K562 (cell line): ENCODE data around the gene ATF6B. TPM values are rescaled to one million over a fixed set of nuclear protein-coding genes. Genes with fewer than 3 reads are reported as not detected.

Source experiments
- AFF1 ChIP-seq, 2 experiments: fragments of 450-650 bp; IDR thresholded peaks; 2 replicates each; pipeline ENCODE4 v1.6.1; 2018; ENCODE audit warnings: mild to moderate bottlenecking in 2 of 2, low read depth in 1 of 2; ENCODE audit not compliant: partially characterized antibody in 2 of 2
- ARID1B ChIP-seq: fragments of 450-650 bp; IDR thresholded peaks from 2 replicates; pipeline ENCODE4 v1.6.1; 2016; ENCODE audit warnings: antibody characterized with exemption, mild to moderate bottlenecking, inconsistent platforms
- ARID3A ChIP-seq: IDR thresholded peaks from 2 replicates; pipeline ENCODE4 v1.6.1; 2012; ENCODE audit warnings: low read depth, low read length, improper control_type of control experiment, borderline replicate concordance
- CBX3 ChIP-seq, 2 experiments: IDR thresholded peaks; 1 replicate in 1 of 2; 2 replicates in 1 of 2; pipeline ENCODE4 v1.6.1; 2012; ENCODE audit warnings: inconsistent platforms in 2 of 2, low read length in 2 of 2, borderline replicate concordance in 1 of 2, control low read depth in 1 of 2
- CEBPB ChIP-seq: fragments of 450-650 bp; IDR thresholded peaks from 2 replicates; pipeline ENCODE4 v1.6.1; 2016; ENCODE audit warnings: missing genetic modification characterization, missing compliant biosample characterization
- HSF4 ChIP-seq: fragments of 250-450 bp; sonication (Bioruptor Pico); IDR thresholded peaks from 2 replicates; pipeline ENCODE4 v2.1.2; 2022; ENCODE audit warnings: mild to moderate bottlenecking, moderate library complexity, borderline replicate concordance
- NCOA1 ChIP-seq: fragments of 450-650 bp; IDR thresholded peaks from 2 replicates; pipeline ENCODE4 v1.6.1; 2016; ENCODE audit warnings: low read depth
- POLR2H ChIP-seq: IDR thresholded peaks from 2 replicates; pipeline ENCODE4 v1.6.1; 2016; ENCODE audit warnings: missing genetic modification characterization, low read depth, mild to moderate bottlenecking, control low read depth, missing compliant biosample characterization, moderate library complexity
- RBFOX2 ChIP-seq: fragments of 200-400 bp; formaldehyde crosslinking; IDR thresholded peaks from 2 replicates; pipeline ENCODE4 v1.6.1; 2017; ENCODE audit warnings: low read depth, mild to moderate bottlenecking, low read length, moderate library complexity
- SMC3 ChIP-seq: conservative IDR thresholded peaks from 2 replicates; pipeline ENCODE4 v1.6.1; 2011; ENCODE audit warnings: low read depth, low read length, improper control_type of control experiment; ENCODE audit not compliant: insufficient read depth
- STAT5A ChIP-seq: IDR thresholded peaks from 2 replicates; pipeline ENCODE4 v1.6.1; 2012; ENCODE audit warnings: low read length, inconsistent platforms, borderline replicate concordance
- TAF9B ChIP-seq: fragments of 450-650 bp; IDR thresholded peaks from 2 replicates; pipeline ENCODE4 v1.6.1; 2018; ENCODE audit warnings: mild to moderate bottlenecking; ENCODE audit not compliant: partially characterized antibody
- TEAD1 ChIP-seq, 2 experiments: fragments of 450-650 bp in 1 of 2; sonication (generic) in 1 of 2; formaldehyde crosslinking; IDR thresholded peaks; 2 replicates each; pipeline versions ENCODE4 v1.4.0 to v1.8.0; 2020 to 2022; ENCODE audit warnings: mild to moderate bottlenecking in 2 of 2, missing genetic modification reagents in 1 of 2
- TFAP4 ChIP-seq: sonication (generic); formaldehyde crosslinking; IDR thresholded peaks from 2 replicates; pipeline ENCODE4 v1.8.0; 2022; ENCODE audit warnings: missing genetic modification reagents, mild to moderate bottlenecking, moderate library complexity, borderline replicate concordance
- TRIM24 ChIP-seq, 2 experiments: fragments of 450-650 bp; IDR thresholded peaks; 2 replicates each; pipeline ENCODE4 v1.6.1; 2016
- U2AF2 ChIP-seq: fragments of 200-400 bp; formaldehyde crosslinking; optimal IDR thresholded peaks from 2 replicates; pipeline ENCODE3; 2017; ENCODE audit warnings: low read depth, mild to moderate bottlenecking, low read length
- ZBTB7A ChIP-seq: IDR thresholded peaks from 2 replicates; pipeline ENCODE4 v1.6.1; 2011; ENCODE audit warnings: low read depth, mild to moderate bottlenecking, low read length, moderate library complexity, borderline replicate concordance; ENCODE audit not compliant: control insufficient read depth
- ZFP1 ChIP-seq: fragments of 450-650 bp; formaldehyde crosslinking; IDR thresholded peaks from 2 replicates; pipeline ENCODE4 v1.4.0; 2020; ENCODE audit warnings: mild to moderate bottlenecking, mixed read lengths
- ZNF263 ChIP-seq: sonication (generic); formaldehyde crosslinking; IDR thresholded peaks from 2 replicates; pipeline ENCODE4 v1.8.0; 2022; ENCODE audit warnings: mild to moderate bottlenecking, missing genetic modification reagents, borderline replicate concordance
- polyA plus RNA-seq, 8 experiments: library from polyadenylated mRNA; depleted of rRNA in 4 of 8; stranded (reverse) in 5 of 8; unstranded in 3 of 8; fragments of >200 nt; fragmentation: Nextera tagmentation in 2 of 8; fragmentation: Illumina TruSeq in 1 of 8; extraction: Ambion mirVana in 2 of 8; extraction: Trizol in 1 of 8; gene quantifications; 2 replicates each; pipeline versions ENCODE4 v1.2.1 to v1.2.3, GENCODE V29; 2011 to 2014; ENCODE audit warnings: inconsistent platforms in 1 of 8, missing spikeins in 1 of 8
- total RNA-seq, 7 experiments: library from RNA; depleted of rRNA in 6 of 7; stranded (reverse); fragments of >200 nt in 6 of 7; fragmentation: Illumina TruSeq in 2 of 7; extraction: Trizol in 2 of 7; gene quantifications; 2 replicates each; pipeline versions ENCODE4 v1.2.1 to v1.2.3, GENCODE V29; 2011 to 2021; ENCODE audit warnings: low replicate concordance in 1 of 7

ATF6B gene
- total and polyA plus RNA-seq, 9 of the 15 experiments (the other 6 are each of a cell fraction or from before 2014, with no cell fraction given): 20.7 to 131 (median 31.7) TPM

- TF ChIP-seq TEAD1 (CRISPR knock-in tag; IDR thresholded peaks at IDR 0.05) (0 out of 4 replicates have a peak, but pooled peaks of 1 of the 2 experiments have one; percentile 48), U2AF2 (no peak), ARID3A (no peak), ZFP1 (peak; percentile 7; the same call in 1 of the 2 replicates), POLR2H (tag) (no peak), ZBTB7A (peak; percentile 82; the same call in 1 of the 2 replicates), STAT5A (peak; percentile 12; the same call in 1 of the 2 replicates), AFF1 (IDR thresholded peaks at IDR 0.05; ENCODE audit: low read depth in 1 of 2, partially characterized antibody in 2 of 2) (peak in 1 of 2 experiments; percentile 16), SMC3 (peak; percentile 11; the same call in 1 of the 2 replicates), ARID1B (no peak), CEBPB (tag) (0 out of 2 replicates have a peak, but pooled peaks have one; percentile 32), NCOA1 (peak; percentile 25), TFAP4 (CRISPR knock-in tag) (peak; percentile 78; the same call in 1 of the 2 replicates), TAF9B (peak; percentile 59), TRIM24 (IDR thresholded peaks at IDR 0.05) (peak; percentile 53 to 81), CBX3 (IDR thresholded peaks at IDR 0.05; ENCODE audit: borderline replicate concordance in 1 of 2, low read length in 2 of 2) (peak in 1 of 2 experiments; percentile 31; a peak in 2 of 3 replicates), HSF4 (CRISPR knock-in tag) (no peak), ZNF263 (CRISPR knock-in tag) (no peak), RBFOX2 (peak; percentile 80)
Measured at GRCh38 chr6:32153564-32154513, 25.8 kb upstream of the ATF6B start, which contains the start of gene PPT2 (continued).
